DMS53 (cell line): ENCODE data around the gene DECR2.

ENCODE experiments used
- DNase-seq: peaks from one replicate; lab custom pipeline; 2025; lab: John Stamatoyannopoulos, UW

Gene DECR2

GRCh38 chr16:444027-444426 lies 42.3 kb downstream of the DECR2 start:
- DNase-seq, result no peak

GRCh38 chr16:445566-445965 lies 43.9 kb downstream of the DECR2 start:
- no peak for DNase-seq

- DNase-seq, result no peak
Measured at GRCh38 chr16:450385-450784, 48.7 kb downstream of the DECR2 start.

GRCh38 chr16:450785-451512 lies 49.3 kb downstream of the DECR2 start:
- DNase-seq, result peak; percentile 70

- no peak for DNase-seq
Measured at GRCh38 chr16:454397-454940, 52.8 kb downstream of the DECR2 start.

- no peak for DNase-seq
Measured at GRCh38 chr16:455453-455852, 53.8 kb downstream of the DECR2 start.

GRCh38 chr16:456891-457483 lies 55.3 kb downstream of the DECR2 start:
- no peak for DNase-seq

GRCh38 chr16:457732-458400 lies 56.2 kb downstream of the DECR2 start:
- no peak for DNase-seq

- no peak for DNase-seq
Measured at GRCh38 chr16:459761-460160, 58.1 kb downstream of the DECR2 start.

- no peak for DNase-seq
Measured at GRCh38 chr16:460787-461186, 59.1 kb downstream of the DECR2 start.
